HG03280 (cell line): Measurements from ENCODE around the gene CCDC137.

ENCODE experiments used
- ATAC-seq: cut with Tn5 transposase; IDR thresholded peaks from one replicate; pipeline ENCODE4 v1.9.1; 2021; ENCODE audit warnings: mild to moderate bottlenecking, moderate library complexity; ENCODE audit not compliant: unreplicated experiment

Gene CCDC137

DNA sequence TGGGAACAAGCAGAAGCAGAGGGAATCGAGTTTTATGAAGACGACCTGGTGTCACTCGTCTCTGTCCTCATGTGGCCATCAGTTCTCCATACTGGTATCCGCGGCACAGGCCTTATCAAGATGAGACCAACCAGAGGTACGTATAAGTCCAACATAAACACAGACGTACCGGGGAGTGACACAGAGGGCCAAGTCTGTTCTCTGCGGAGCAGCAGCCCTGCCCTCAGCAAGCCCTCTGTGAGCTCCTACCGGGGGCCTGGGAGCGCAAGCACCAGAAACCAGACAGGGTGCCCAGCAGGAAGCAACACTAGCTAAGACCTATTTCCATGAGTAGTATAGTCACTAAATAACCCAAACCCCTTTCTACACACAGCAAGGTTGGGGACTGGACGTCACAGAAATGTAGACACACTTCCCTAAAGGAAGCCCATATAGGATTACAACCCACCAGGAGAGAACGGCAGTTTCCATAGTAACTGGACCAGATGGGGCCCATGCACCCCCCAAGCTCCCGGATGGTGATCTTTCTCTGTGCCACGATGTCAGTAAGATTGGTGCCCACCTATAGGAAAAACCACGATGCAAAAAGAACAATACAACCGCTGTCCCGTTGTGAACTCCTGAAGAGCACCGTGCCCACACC is 16.1 kb downstream of the CCDC137 start:
- ATAC-seq, result no peak

DNA sequence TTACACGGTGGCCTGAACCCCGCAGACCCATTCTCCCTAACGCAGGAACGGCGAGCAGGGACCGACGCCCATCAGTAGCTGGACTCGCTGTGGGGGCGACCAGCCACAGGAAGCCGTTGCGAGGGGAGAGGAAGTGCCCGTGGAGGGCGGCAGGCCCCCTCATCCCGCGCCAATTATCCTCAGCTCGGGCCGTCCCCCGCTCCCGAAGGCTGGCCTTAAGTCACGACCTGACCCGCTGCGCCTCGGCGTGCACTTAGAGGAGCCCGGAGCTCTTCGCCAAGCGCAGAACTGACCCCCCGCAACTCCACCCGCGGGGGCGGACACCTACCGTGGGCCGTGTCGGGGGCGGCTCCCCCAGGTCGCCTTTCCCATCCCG is 16.7 kb downstream of the CCDC137 start:
- ATAC-seq, result no peak

DNA sequence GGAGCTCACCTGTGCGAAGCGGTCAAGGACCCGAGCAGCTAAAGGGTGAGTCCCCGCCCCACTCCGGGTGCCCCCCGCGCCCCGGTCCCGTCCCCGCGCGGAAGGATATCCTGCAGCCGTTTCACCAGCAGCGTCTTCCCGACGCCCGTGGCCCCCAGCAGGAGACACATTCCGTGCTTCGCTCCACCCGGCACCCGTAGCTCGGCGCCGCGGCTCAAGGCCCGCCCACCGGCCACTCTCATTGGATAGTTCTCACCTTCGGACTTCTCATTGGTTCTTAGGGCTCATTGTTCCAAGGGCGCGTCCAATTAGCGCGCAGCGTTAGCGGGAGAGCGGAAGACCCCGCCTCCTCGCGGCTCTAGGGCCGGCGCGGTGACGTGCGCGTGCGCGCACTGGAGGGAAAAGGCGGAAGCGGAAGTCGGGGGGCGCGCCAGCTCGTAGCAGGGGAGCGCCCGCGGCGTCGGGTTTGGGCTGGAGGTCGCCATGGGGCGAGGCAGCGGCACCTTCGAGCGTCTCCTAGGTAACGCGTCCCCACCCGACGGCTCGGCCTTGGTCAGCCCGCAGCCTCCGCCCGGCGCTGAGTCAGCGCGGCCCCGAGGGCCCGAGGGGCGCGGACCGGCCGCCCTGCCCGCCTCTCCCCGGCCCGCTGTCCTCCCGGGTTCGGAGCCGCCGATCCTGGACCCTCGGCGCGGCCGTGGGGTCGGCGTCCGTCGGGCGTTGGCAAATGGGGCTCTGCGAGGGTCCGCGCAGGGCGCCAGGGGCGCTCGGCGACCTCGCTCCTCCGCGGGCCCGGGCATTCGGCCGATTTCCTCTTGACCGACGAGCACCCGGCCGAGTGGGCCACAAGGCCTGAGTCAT is 17.3 kb downstream of the CCDC137 start, which contains the start of the genes ARL16 and HGS:
TSS of gene ARL16 (minus strand) at position 214 of the 858 bp plus-strand sequence. CDS start at position 170, 44 bp downstream.
TSS of gene HGS (plus strand) at position 428 of the 858 bp plus-strand sequence. CDS start at position 484, 56 bp downstream.
- peak; percentile 95 for ATAC-seq

DNA sequence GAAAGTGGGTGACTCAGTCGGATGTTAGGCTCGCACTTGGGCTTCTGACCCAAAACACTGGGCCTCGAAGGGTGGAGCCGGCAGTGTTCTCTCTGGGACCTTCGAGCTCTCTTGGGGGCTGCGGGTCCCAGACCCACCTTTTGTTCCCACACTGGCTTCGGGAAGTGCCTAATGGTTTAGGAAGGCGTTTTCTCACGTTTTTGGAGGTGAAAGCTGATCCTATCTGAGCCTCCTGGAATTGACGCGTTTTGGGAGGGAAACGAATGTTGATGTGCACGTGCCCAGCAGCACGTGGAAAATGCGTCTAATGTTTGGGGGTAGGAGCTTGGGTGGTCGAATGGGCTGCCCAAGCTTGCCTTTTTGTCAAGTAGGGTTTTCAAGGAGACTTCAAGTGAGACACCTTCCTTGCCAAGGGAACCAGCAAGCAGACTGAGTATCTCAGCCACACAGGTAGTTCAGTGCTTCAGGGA is 17.9 kb downstream of the CCDC137 start:
- no peak for ATAC-seq

DNA sequence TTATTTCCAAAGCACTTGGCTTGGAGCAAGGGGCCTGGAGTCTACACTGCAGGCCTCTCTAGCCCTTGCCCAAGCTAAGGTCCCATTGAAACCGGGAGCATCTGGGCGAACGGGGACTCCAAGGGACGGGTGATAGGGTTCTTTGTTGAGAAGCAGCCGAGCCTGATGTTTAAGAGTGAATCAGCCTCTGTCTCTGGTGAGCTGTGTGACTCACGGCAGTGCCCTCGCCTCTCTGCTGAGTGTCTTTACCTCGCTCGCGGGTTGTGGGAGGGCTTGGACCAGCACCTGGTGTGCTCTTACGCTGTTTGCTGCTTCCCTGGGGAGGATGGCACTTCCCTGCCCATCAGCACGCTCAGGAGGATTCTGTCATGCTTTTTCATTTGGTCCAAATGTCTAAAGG is 18.6 kb downstream of the CCDC137 start:
- ATAC-seq, result no peak

DNA sequence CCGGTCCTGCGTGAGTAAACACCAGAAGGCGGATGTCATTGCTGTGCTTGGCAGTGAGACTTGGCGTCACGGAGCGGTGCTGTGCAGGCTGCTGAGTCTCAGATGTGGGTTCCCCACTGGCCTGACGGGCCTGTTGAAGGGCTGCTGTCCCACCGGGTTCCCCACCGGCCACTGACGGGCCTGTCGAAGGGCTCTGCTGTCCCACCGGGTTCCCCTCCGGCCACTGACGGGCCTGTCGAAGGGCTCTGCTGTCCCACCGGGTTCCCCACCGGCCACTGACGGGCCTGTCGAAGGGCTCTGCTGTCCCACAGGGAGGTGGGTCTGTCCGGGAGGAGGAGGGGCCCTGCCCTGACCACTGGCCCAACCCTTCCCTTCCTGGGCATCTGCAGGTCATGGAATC is 20.1 kb downstream of the CCDC137 start:
- no peak for ATAC-seq

DNA sequence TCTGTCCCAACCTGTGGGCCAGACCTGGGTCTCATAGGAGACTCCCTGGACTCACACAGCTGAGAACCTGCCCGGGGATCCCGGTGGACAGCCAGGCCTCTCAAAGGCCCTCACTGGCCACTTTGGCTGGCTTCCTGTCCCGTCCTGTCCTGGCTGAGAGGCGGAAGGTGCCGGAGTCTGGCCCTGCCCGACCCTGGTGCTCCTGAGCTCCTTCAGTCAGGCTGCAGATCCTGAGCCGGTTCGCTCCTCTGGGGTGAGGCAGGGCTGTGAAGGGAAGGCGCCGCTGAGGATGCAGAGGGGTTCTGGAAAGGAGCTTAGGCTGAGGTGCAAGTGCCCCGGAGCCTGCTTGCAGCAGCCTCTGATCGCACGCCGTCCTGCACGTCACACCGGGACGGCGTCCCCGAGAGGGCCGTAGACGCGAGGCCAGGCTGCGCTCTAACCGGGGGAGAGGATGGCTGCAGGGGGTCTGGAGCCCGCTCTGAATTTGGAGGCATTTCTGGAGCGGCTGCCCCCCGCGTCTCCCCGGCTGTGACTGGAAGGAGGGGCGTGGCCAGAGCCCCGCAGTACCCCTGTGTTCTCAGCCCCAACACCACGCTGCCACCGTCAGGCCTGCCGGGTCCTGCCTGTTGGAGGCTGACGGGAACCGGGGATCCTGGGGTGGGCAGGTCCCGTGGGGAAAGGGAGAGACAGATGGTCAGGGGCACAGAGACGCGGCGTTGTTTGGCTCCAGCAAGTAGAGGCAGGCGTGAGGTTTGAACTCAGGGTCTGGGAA is 21.4 kb downstream of the CCDC137 start:
- no peak for ATAC-seq

DNA sequence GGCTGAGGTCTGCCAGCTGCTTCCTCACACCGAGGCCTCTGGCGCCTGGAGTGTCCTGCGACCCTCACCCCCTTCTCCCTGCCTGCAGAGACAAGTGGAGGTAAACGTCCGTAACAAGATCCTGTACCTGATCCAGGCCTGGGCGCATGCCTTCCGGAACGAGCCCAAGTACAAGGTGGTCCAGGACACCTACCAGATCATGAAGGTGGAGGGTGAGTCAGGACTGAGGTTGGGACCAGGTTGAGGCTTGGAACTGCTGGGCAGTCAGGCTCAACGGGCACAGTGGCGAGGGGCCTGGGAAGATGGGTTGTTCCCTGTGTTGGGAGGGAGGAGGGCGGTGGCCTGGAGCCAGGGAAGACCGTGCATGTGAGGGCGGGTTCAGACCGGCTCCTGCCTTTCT is 22.1 kb downstream of the CCDC137 start:
- ATAC-seq, result no peak

DNA sequence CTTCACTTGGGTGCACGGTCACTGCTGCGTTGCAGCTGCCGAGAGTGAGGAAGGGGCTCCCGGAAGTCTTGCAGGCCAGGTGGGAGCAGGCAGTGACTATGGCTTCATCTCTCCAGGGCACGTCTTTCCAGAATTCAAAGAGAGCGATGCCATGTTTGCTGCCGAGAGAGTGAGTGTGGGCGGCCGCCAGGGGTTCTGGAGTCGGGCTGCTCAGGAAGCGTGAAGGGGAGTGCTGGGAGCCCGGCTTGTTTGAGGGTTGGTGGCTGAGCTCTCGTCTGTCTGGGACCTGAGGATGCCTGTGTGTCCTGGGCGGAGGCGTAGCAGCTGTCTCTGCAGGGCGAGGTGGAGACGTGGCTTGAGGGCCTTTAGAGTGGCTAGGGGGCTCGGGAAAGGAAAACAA is 23.5 kb downstream of the CCDC137 start:
- no peak for ATAC-seq

DNA sequence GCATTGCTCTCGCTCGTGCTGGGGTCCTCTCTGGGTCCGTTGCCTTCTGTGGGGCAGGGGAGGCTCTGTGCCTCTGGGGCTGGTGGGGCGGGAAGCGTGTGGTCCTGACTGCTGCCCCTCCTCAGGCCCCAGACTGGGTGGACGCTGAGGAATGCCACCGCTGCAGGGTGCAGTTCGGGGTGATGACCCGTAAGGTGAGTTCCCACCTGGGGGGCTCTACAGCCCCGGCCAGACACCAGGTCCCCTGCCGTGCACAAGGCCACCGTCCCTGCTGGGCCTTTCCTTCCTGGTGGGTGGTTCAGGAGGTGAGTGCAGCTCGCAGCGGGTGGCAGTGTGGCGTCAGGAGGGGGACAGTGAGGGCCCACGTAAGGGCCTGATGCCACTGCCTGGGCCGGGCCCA is 24.0 kb downstream of the CCDC137 start:
- ATAC-seq, result no peak

DNA sequence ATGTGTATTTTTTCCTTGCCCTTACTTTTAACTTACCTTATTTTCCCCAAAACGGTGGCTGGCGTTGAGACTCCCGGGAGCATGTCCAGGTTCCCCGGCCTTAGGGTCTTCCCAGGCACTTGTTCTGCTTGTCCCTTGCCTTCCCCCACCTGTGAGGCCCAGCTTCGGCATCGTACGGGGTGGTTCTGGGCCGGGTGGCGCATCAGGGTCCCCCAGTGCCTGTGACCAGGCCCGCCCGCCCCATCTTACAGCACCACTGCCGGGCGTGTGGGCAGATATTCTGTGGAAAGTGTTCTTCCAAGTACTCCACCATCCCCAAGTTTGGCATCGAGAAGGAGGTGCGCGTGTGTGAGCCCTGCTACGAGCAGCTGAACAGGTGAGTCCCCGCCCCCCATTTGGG is 24.7 kb downstream of the CCDC137 start:
- no peak for ATAC-seq

DNA sequence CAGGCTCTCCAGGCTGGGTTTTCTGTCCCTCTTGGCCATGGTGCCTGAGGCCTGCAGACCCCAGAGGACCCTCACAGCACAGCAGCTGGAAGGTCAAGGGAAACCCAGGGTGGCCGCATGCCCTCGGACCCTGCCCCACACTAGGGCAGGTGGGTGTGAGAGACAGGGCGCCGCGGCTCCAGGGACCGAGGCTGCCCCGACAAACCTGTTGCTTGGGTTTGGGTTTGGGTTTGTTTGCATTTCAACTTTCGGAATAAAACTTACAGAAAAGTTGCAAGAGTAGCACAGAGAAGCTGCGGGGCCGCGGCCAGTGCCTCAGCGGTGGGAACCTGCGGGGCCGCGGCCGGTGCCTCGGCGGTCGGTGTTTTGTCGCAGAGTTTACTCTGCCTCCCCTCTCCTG is 25.1 kb downstream of the CCDC137 start:
- no peak for ATAC-seq

DNA sequence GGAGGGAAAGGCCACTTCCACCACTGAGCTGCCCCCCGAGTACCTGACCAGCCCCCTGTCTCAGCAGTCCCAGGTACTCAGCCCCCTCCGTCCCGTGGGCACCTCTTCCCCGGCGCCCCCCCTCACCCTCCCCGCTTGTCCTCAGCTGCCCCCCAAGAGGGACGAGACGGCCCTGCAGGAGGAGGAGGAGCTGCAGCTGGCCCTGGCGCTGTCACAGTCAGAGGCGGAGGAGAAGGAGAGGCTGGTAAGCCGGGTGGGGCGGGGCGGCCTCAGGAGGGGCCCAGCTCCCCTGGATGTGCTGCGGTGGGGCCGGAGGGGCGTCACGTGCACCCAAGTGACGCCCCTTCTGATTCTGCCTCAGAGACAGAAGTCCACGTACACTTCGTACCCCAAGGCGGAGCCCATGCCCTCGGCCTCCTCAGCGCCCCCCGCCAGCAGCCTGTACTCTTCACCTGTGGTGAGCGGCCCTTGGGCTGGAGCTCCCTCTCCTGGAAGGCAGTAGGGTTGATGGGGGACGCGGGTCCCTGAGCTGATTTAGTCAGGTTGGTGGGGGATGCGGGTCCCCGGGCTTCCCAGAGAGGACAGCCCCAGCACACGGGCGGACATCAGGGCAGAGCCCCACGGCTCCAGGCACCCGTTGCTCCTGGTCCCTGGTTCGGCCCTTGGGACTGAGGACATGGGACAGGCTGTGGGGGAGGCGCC is 27.1 kb downstream of the CCDC137 start:
- ATAC-seq, result no peak

DNA sequence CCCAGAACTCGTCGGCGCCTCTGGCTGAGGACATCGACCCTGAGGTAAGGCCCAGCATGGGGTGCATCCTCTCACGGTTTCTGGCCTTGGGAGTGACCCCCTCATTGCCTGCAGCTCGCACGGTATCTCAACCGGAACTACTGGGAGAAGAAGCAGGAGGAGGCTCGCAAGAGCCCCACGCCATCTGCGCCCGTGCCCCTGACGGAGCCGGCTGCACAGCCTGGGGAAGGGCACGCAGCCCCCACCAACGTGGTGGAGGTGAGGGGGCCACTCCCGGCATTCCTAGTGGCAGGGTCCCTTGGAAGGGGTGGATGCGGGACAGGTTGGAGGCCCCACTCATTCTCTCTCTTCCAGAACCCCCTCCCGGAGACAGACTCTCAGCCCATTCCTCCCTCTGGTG is 28.3 kb downstream of the CCDC137 start:
- no peak for ATAC-seq

DNA sequence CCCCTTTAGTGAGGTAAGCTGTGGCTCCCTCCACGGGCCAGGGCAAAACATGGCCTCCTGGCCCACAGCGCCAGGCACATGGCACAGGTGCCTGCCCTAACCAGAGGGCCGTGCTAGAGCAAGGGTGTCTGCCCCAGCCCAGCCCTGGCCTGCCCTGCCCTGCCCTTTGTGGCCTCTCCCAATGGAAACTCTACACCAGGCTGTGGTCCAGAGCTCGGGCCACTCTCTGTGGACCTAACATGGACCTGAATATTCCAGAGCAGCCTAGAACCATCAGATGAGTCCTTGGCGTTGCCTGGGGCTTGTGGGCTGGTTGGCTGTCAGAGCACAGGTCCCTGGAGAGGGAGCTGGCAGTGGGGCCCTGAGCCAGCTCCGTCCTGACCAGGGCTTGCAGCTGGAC is 28.7 kb downstream of the CCDC137 start:
- no peak for ATAC-seq

DNA sequence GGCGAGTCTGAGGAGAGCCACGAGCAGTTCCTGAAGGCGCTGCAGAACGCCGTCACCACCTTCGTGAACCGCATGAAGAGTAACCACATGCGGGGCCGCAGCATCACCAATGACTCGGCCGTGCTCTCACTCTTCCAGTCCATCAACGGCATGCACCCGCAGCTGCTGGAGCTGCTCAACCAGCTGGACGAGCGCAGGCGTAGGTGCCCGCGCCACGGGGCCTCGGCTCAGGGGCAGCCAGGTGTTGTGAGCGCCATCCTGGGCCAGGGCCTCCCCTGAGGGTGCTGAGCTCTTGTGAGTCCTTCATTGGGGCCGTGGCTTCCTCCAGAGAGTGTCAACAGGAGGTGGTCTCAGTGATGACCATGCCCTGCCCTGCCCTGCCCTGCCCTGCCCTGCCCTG is 29.3 kb downstream of the CCDC137 start:
- no peak for ATAC-seq

DNA sequence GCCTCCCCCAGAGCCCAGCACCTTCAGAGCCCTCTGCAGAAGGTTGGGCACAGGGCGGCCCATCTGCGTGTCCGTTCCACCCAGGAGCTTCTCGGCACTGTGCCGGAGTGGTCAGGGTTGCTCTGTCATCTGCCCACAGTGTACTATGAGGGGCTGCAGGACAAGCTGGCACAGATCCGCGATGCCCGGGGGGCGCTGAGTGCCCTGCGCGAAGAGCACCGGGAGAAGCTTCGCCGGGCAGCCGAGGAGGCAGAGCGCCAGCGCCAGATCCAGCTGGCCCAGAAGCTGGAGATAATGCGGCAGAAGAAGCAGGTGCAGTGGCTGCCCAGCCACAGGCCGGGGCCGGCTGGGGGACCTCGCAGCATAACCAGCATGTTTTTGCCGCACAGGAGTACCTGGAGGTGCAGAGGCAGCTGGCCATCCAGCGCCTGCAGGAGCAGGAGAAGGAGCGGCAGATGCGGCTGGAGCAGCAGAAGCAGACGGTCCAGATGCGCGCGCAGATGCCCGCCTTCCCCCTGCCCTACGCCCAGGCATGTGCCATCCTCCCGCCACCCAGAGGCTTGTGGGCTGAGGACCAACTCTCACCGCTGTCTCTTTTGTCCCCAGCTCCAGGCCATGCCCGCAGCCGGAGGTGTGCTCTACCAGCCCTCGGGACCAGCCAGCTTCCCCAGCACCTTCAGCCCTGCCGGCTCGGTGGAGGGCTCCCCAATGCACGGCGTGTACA is 29.8 kb downstream of the CCDC137 start:
- no peak for ATAC-seq

DNA sequence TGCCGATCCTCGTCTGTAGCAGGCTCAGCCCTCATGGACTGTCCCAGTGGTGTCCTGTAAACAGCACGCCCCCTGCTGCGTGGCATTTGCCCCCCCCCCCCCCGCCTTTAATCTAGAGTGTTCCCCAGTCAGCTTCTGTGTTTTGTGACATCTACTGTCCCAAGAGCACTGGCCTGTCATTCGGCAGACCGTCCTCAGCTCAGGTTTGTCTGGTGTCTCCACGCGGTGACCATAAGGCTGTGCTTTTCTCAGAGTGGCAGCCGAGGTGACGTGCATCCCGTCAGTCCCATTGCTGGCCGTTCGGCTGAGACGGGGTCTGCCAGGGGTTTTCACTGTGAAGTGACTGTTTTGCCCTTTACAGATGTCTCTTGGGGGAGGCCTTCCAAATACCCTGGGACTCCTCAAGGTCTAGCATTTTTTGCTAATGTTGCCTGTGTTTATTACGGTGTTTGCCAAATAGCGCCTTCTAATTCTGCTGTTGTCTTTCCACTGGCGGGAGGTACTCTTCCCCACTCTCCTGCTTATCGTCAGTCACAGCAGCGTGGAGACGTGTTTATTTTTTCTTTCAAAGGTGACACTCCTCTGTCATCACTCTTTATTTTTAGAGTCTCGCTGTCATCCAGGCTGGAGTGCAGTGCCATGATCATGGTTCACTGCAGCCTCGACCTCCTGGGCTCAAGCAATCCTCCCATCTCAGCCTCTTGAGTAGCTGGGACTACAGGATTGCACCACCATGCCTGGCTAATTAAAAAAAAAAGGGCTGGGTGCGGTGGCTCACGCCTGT is 30.9 kb downstream of the CCDC137 start:
- ATAC-seq, result no peak
